Left hindlimb (tissue), 1 donor: ENCODE measurements around the gene ADAT2.

Experiments used
- DNase-seq: peaks from one replicate; pipeline ENCODE4 v3.0.0-alpha.2; 2018

The ADAT2 gene

DNA sequence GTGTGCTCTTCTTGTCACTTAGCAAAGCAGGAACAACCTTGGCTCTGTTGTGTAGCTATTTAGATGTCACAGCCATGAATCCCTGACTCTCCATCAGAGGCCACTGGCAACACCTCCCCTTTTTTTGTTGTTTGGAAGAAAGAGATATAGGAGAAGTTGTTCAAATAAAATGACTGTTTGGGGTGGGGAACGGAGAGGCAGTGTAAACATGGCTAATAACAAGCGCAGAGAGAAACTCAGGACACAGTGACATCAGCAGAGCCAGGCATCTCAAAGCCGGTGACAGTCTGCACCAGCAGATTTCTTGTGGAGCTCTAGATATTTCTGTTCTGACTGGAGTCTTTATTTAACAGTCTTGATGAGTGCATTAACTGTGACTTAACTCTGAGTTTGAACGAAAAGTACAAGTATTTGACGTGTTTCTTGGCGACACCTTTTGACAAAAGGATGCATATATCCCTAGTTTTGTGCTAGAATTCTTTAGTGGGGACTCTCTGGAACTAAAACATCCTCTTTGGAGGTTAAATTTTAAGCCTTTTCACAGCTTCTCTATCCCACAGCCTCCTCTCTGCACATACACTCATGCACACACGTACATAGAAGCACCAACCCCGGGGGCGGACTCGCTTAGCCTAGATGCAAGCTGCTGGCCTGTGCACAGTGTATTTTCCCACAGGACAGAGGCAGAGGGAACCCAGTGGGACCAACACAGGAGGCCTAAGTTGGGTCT lies 53.8 kb downstream of the ADAT2 start:
- DNase-seq = no peak

DNA sequence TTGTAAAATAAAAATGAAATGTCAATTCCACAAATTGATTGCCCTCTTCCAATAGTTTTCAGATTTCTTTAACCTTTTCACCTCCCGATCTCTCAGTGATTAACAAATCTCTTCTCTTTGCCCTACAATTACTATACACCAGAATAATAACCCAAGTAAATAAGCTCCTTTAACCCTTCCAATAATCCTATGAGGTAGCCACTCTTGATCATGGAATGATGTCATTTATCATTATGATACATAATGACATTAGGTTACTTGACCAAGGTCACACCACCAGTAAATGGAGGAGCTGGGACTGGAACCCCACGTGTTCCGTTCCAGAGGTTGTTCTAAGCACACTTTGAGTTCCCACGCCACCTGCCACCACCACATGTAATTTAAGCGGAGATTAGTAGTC lies 54.8 kb downstream of the ADAT2 start:
- no peak for DNase-seq

- DNase-seq = no peak
Observed at GRCh38 chr6:143394389-143394788, 56.1 kb downstream of the ADAT2 start.

DNA sequence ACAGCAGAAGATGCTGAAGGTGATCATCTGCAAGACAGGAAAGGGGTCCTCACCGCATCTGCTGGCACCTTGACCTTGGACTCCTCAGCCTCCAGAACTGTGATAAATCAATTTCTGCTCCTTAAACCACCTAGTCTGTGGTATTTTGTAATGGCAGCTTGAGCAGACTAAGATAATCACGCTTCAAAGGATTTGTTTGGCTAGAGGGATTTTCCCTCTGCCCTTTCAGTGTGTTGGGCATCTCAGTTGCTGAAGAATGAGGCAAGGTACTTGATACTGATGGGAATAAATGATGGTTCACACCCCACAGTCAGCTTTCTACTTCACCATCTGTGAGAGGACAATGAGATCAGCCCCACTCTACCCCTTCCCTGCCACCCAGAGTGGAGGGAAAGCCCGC lies 60.2 kb downstream of the ADAT2 start:
- DNase-seq = no peak

- DNase-seq = no peak
Observed at GRCh38 chr6:143385636-143386035, 64.9 kb downstream of the ADAT2 start.

DNA sequence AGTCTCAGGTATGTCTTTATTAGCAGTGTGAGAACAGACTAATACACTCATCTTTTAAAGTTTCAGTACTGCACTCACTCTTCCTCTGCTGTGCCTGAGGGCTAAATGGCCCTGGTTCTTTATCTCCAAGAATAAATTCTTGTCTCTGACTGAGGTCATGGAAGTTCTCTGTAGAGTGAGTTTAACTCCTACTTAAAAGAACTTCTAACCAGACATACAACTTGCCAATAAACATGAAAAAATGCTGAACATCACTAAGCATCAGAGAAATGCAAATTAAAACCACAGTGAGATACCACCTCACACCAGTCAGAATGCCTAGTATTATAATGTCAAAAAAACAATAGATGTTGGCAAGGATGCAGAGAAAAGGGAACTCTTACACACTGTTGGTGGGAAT lies 73.6 kb downstream of the ADAT2 start:
- no peak for DNase-seq

- no peak for DNase-seq
Observed at GRCh38 chr6:143376375-143376774, 74.1 kb downstream of the ADAT2 start.

DNA sequence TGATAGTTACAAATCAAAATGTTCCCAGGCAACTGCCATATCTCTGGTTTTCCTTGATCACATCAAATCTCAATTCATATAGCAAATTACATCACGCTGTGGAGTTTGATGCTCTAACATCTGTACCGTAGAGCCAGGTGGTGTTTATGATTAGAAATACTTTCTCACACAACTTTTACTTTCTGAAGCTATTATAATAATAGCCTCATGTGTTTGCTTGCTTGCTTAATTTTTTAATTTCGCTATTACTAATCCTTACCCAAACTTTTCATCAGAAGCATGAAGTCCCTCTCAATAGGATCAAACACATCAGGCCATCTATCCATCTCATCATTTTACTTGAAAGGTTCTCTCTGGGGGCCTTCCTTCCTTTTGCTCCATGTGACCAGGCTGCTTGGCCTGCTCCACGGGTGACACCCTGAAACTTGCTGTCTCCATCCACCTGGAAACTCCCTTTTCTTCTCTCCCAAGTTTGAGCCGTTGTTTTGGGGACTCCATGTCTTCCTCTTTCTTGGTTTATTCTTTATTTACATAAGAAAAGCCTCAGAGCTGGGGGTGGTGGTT lies 75.4 kb downstream of the ADAT2 start:
- no peak for DNase-seq

DNA sequence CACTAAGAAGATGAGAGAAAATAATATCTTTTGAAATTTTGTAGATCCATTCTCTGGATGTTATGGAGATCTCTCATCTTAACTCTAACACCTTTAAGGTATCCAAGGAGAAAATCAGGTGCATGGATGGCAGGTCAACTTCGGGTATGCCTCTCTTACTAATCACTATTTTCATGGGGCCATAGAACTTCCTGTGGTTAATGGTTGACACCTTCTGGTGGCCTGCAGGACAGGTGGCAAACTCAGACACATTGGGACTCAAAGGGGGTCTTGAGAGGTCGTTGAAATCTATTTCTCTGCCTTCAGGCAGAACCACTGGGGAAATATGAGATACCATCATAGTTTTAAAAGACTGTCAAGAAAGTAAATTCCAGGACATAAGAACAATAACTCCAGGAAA lies 76.5 kb downstream of the ADAT2 start:
- DNase-seq = no peak
